K562 (cell line): ENCODE measurements around the gene CD248. TPM values are rescaled to one million over a fixed set of nuclear protein-coding genes. Genes with fewer than 3 reads are reported as not detected.
A peak's percentile ranks its signal among the peaks of the same experiment; 100 is the strongest.

Source experiments
- ARHGAP35 ChIP-seq: fragments of 450-650 bp; IDR thresholded peaks from 2 replicates; pipeline ENCODE4 v1.6.1; 2018; ENCODE audit not compliant: partially characterized antibody
- CBFA2T2 ChIP-seq: fragments of 450-650 bp; conservative IDR thresholded peaks from 2 replicates; pipeline ENCODE4 v1.6.1; 2017; ENCODE audit warnings: mild to moderate bottlenecking
- FOS ChIP-seq: IDR thresholded peaks from 3 replicates; pipeline ENCODE4 v1.6.1; 2011; ENCODE audit not compliant: insufficient read length; ENCODE audit errors: extremely low read depth
- FOXP1 ChIP-seq: sonication (generic); formaldehyde crosslinking; IDR thresholded peaks from 2 replicates; pipeline ENCODE4 v1.8.0; 2022; ENCODE audit warnings: mild to moderate bottlenecking, missing genetic modification reagents
- GATAD2A ChIP-seq: fragments of 450-650 bp; IDR thresholded peaks from 2 replicates; pipeline ENCODE4 v1.6.1; 2017
- HINFP ChIP-seq: fragments of 450-650 bp; conservative IDR thresholded peaks from 2 replicates; pipeline ENCODE4 v1.6.1; 2016; ENCODE audit warnings: missing genetic modification characterization, low read depth, mild to moderate bottlenecking, control low read depth, missing compliant biosample characterization
- HLTF ChIP-seq: fragments of 450-650 bp; IDR thresholded peaks from 2 replicates; pipeline ENCODE4 v1.6.1; 2016
- IRF1 ChIP-seq: sonication (generic); formaldehyde crosslinking; IDR thresholded peaks from 2 replicates; pipeline ENCODE4 v1.8.0; 2022; ENCODE audit warnings: missing genetic modification reagents, mild to moderate bottlenecking, borderline replicate concordance
- KLF10 ChIP-seq: fragments of 250-450 bp; sonication (Bioruptor Pico); IDR thresholded peaks from 2 replicates; pipeline ENCODE4 v1.6.1; 2021; ENCODE audit warnings: matching md5 sums
- KLF16 ChIP-seq: IDR thresholded peaks from 2 replicates; pipeline ENCODE4 v1.6.1; 2016; ENCODE audit warnings: antibody characterized with exemption
- LCOR ChIP-seq: sonication (generic); formaldehyde crosslinking; IDR thresholded peaks from 2 replicates; pipeline ENCODE4 v1.8.0; 2022; ENCODE audit warnings: mild to moderate bottlenecking, missing genetic modification reagents
- NFRKB ChIP-seq: fragments of 450-650 bp; IDR thresholded peaks from 2 replicates; pipeline ENCODE4 v1.6.1; 2016; ENCODE audit warnings: low read depth
- POLR2AphosphoS2 ChIP-seq: IDR thresholded peaks from 2 replicates; pipeline ENCODE4 v1.6.1; 2012; ENCODE audit warnings: low read length, improper control_type of control experiment
- PRDM10 ChIP-seq: fragments of 450-650 bp; IDR thresholded peaks from 2 replicates; pipeline ENCODE4 v1.6.1; 2018; ENCODE audit not compliant: partially characterized antibody
- SMARCE1 ChIP-seq: fragments of 450-650 bp; IDR thresholded peaks from 2 replicates; pipeline ENCODE4 v1.7.1; 2016; ENCODE audit warnings: mild to moderate bottlenecking
- SOX6 ChIP-seq: fragments of 450-650 bp; IDR thresholded peaks from 2 replicates; pipeline ENCODE4 v1.6.1; 2014; ENCODE audit warnings: mild to moderate bottlenecking
- TARDBP ChIP-seq: fragments of 450-650 bp; IDR thresholded peaks from 2 replicates; pipeline ENCODE4 v1.6.1; 2016
- ZBTB11 ChIP-seq, 3 experiments: fragments of 200-800 bp in 1 of 3; fragments of 250-450 bp in 1 of 3; fragments of 450-650 bp in 1 of 3; sonication (Bioruptor Pico) in 1 of 3; sonication (Bioruptor generic) in 1 of 3; formaldehyde crosslinking in 1 of 3; IDR thresholded peaks; 2 replicates each; pipeline versions ENCODE4 v1.6.1 to v1.8.0; 2016 to 2022; ENCODE audit warnings: mild to moderate bottlenecking in 2 of 3, missing genetic modification characterization in 2 of 3, missing compliant biosample characterization in 1 of 3, moderate library complexity in 1 of 3
- ZNF239 ChIP-seq: fragments of 250-450 bp; sonication (Bioruptor Pico); IDR thresholded peaks from 2 replicates; pipeline ENCODE4 v1.4.0; 2020; ENCODE audit warnings: mild to moderate bottlenecking
- ZNF445 ChIP-seq: fragments of 250-450 bp; sonication (Bioruptor Pico); IDR thresholded peaks from 2 replicates; pipeline ENCODE4 v1.4.0; 2020; ENCODE audit warnings: low read depth, mild to moderate bottlenecking, moderate library complexity
- ZNF717 ChIP-seq: fragments of 250-450 bp; sonication (Bioruptor Pico); IDR thresholded peaks from 2 replicates; pipeline ENCODE4 v1.5.0; 2021
- polyA plus RNA-seq, 8 experiments: library from polyadenylated mRNA; depleted of rRNA in 4 of 8; stranded (reverse) in 5 of 8; unstranded in 3 of 8; fragments of >200 nt; fragmentation: Nextera tagmentation in 2 of 8; fragmentation: Illumina TruSeq in 1 of 8; extraction: Ambion mirVana in 2 of 8; extraction: Trizol in 1 of 8; gene quantifications; 2 replicates each; pipeline versions ENCODE4 v1.2.1 to v1.2.3, GENCODE V29; 2011 to 2014; ENCODE audit warnings: inconsistent platforms in 1 of 8, missing spikeins in 1 of 8
- total RNA-seq, 7 experiments: library from RNA; depleted of rRNA in 6 of 7; stranded (reverse); fragments of >200 nt in 6 of 7; fragmentation: Illumina TruSeq in 2 of 7; extraction: Trizol in 2 of 7; gene quantifications; 2 replicates each; pipeline versions ENCODE4 v1.2.1 to v1.2.3, GENCODE V29; 2011 to 2021; ENCODE audit warnings: low replicate concordance in 1 of 7

CD248 gene
- total and polyA plus RNA-seq, 9 of the 15 experiments (the other 6 are each of a cell fraction or from before 2014, with no cell fraction given) = 0.09 TPM; not detected in 8

GRCh38 chr11:66347425-66348276 is 30.8 kb upstream of the CD248 start, which contains the start of gene B4GAT1 (continued):
- TF ChIP-seq PRDM10 (peak; percentile 13), FOS (no peak), LCOR (CRISPR knock-in tag) (no peak), KLF16 (no peak), ZNF717 (no peak), NFRKB (no peak), ZNF445 (CRISPR knock-in tag) (no peak), FOXP1 (CRISPR knock-in tag) (no peak), SOX6 (peak; percentile 59), SMARCE1 (no peak), POLR2AphosphoS2 (no peak), ARHGAP35 (no peak), HLTF (peak; percentile 66; the same call in 1 of the 2 replicates), IRF1 (CRISPR knock-in tag) (no peak; the same call in 1 of the 2 replicates), TARDBP (peak; percentile 93), ZNF239 (CRISPR knock-in tag) (no peak), CBFA2T2 (no peak), ZBTB11 (CRISPR knock-in tag; IDR thresholded peaks at IDR 0.05) (no peak), GATAD2A (no peak), HINFP (0 out of 2 replicates have a peak, but pooled peaks have one; percentile 10), KLF10 (CRISPR knock-in tag) (no peak)
